NCI-H748 (cell line): Measurements from ENCODE around the gene CT45A5.
"Not testable (repeated sequence)": the region's sequence is repeated elsewhere in the genome, so short reads cannot be mapped to it uniquely, and the experiment has no call there.

ENCODE experiments used
- DNase-seq: peaks from one replicate; lab custom pipeline; 2025; ENCODE audit not compliant: unreplicated experiment; lab: John Stamatoyannopoulos, UW

CT45A5 gene, protein sequence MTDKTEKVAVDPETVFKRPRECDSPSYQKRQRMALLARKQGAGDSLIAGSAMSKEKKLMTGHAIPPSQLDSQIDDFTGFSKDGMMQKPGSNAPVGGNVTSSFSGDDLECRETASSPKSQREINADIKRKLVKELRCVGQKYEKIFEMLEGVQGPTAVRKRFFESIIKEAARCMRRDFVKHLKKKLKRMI

GRCh38 chrX:135785403-135785802, at the start of gene CT45A5:
TSS of gene CT45A5 (minus strand) at chrX:135785503. CDS start at chrX:135781729, 3,774 bp downstream.
- DNase-seq, result not testable (repeated sequence)

DNA sequence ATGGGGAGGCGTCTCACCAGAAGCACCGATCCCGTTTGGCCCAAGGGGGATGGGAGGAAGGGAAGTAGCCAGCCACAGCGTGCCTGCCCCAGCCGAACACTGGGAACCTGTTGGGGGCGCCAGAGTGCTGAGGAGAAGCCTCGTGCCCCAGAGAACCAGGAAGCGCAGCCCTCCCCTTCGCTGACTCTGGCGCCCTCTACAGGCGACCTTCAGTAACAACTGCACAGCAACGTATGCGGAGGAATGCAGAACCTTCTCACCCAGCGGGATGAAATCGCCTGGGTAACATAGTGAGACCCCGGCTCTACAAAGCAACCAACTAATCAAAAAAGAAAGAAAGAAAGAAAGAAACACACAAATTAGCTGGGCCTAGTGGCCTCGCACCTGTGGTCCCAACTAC, 34.6 kb upstream of the CT45A5 start, which contains the start of gene CT45A2:
Gene CT45A2 (minus strand): TSS at position 101 of the 400 bp plus-strand sequence. CDS start 3,747 bp downstream, outside the sequence.
- DNase-seq, result not testable (repeated sequence)

DNA sequence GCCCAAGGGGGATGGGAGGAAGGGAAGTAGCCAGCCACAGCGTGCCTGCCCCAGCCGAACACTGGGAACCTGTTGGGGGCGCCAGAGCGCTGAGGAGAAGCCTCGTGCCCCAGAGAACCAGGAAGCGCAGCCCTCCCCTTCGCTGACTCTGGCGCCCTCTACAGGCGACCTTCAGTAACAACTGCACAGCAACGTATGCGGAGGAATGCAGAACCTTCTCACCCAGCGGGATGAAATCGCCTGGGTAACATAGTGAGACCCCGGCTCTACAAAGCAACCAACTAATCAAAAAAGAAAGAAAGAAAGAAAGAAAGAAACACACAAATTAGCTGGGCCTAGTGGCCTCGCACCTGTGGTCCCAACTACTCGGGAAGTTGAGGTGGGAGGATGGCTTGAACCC, 17.4 kb upstream of the CT45A5 start, which contains the start of gene CT45A6:
Gene CT45A6 (minus strand): TSS at position 101 of the 400 bp plus-strand sequence. CDS start 3,794 bp downstream, outside the sequence.
- DNase-seq, result not testable (repeated sequence)

DNA sequence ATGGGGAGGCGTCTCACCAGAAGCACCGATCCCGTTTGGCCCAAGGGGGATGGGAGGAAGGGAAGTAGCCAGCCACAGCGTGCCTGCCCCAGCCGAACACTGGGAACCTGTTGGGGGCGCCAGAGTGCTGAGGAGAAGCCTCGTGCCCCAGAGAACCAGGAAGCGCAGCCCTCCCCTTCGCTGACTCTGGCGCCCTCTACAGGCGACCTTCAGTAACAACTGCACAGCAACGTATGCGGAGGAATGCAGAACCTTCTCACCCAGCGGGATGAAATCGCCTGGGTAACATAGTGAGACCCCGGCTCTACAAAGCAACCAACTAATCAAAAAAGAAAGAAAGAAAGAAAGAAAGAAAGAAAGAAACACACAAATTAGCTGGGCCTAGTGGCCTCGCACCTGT, 17.2 kb downstream of the CT45A5 start, which contains the start of gene CT45A3:
Gene CT45A3 (minus strand): TSS at position 101 of the 400 bp plus-strand sequence. CDS start 3,747 bp downstream, outside the sequence.
- DNase-seq, result not testable (repeated sequence)

- not testable (repeated sequence) for DNase-seq
Measured at GRCh38 chrX:135744739-135745138, 40.6 kb downstream of the CT45A5 start.

GRCh38 chrX:135741192-135741715, 44.0 kb downstream of the CT45A5 start:
- DNase-seq, result no peak

DNA sequence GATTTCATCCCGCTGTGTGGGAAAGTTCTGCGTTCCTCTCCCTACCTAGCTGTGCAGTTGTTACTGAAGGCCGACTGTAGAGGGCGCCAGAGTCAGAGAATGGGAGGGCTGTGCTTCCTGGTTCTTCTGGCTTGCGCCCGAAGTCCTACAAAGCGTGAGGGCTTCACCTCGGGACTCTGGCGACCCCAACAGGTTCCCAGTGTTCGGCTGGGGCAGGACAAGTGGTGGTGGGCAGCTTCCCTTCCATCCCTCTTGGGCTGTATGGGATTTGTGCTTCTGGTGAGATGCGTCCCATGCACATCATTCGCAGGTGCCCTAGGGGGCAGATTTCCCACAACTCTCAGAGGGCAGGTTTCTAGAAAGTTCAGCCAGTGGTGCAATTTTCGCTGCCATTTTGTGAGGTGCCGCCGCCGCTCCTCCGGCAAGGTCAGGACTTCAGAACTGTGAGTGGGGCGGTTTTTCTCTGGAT, 44.6 kb downstream of the CT45A5 start:
- DNase-seq, result no peak

- no peak for DNase-seq
Measured at GRCh38 chrX:135737366-135738071, 47.8 kb downstream of the CT45A5 start.

- DNase-seq, result not testable (repeated sequence)
Measured at GRCh38 chrX:135734666-135735065, 50.6 kb downstream of the CT45A5 start.
